ENCODE data around the gene API5. TPM values are rescaled to one million over a fixed set of nuclear protein-coding genes. Genes with fewer than 3 reads are reported as not detected.

Gene API5
- polyA plus RNA-seq, 1 of the 3 experiments (the other 2 are of a cell fraction), result 80.9 TPM

DNA sequence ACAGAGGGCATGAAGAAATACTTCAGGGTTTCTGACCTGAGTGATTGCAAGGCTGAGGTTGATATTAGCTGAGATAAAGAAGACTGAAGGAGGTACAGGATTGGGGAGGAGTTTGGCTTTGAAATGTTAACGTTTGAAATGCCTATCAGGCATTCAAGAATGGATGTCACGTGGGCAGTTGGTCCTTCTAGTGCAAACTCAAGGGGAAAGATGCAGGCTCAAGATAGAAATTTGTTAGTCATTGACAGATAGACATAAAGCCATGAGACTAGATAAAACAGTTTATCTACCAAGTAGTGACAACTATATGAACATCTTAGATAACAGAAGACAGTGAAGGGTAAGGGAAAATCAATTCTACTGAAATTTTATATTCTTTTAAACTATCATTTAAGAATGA, 70.0 kb downstream of the API5 start:
- Histone ChIP-seq H2AFZ (ENCODE audit: low read depth) (no peak overlapping the region), H3K4me3 (ENCODE audit: low read depth in 2 of 2, low read length in 1 of 2) (no peak overlapping the region), H3K9me2 (no peaks in the 10 kb centered on the region), H3K36me3 (replicated peaks in 1 of 2; ENCODE audit: control insufficient read depth in 1 of 2, insufficient read depth in 2 of 2, low read length in 1 of 2) (peaks cover 33 to 54% of the 10 kb centered on the region in 2 experiments), H3K9me3 (no peaks in the 10 kb centered on the region; the same call in 1 of the 2 replicates), H3K79me2 (ENCODE audit: insufficient read depth) (peaks cover 46% of the 10 kb centered on the region), H4K20me1 (ENCODE audit: insufficient read depth) (peaks cover 2% of the 10 kb centered on the region; the same call in 1 of the 2 replicates), H3K4me2 (no peak overlapping the region), H3K4me1 (ENCODE audit: control insufficient read depth in 1 of 2, insufficient read depth in 2 of 2, low read depth in 1 of 2, low read length in 1 of 2) (no peaks in the 10 kb centered on the region), H3K27me3 (ENCODE audit: insufficient read depth) (no peaks in the 10 kb centered on the region), H3F3A (replicated peaks; ENCODE audit: insufficient read depth) (peaks cover 4% of the 10 kb centered on the region), H3K9ac (no peak overlapping the region), H3K27ac (ENCODE audit: low read depth in 2 of 2, low read length in 1 of 2) (no peak overlapping the region)
- ChIA-PET CTCF (interaction anchor here (0.8 kb wide), 1 partner anchor 8 kb away, joined by 3 read pairs; no protein-coding TSS in a partner anchor), POLR2A (no interaction called here)
- 85% methylated on average over 2 of the region's 2 CpGs for WGBS (ENCODE audit: low lambda C conversion rate)
- no peak for DNase-seq
- TF ChIP-seq CHD2 (IDR thresholded peaks at IDR 0.05; ENCODE audit: low read length, partially characterized antibody) (no peak), FOSL2 (IDR thresholded peaks at IDR 0.05; ENCODE audit: borderline replicate concordance, low read depth) (no peak), TEAD4 (IDR thresholded peaks at IDR 0.05; ENCODE audit: borderline replicate concordance, insufficient read depth) (no peak), NFIC (IDR thresholded peaks at IDR 0.05; ENCODE audit: borderline replicate concordance) (no peak), MEF2A (IDR thresholded peaks at IDR 0.05; ENCODE audit: borderline replicate concordance, low read depth) (no peak), POLR2AphosphoS5 (IDR thresholded peaks at IDR 0.05; ENCODE audit: low read depth, low read length) (no peak), TAF1 (IDR thresholded peaks at IDR 0.05; ENCODE audit: borderline replicate concordance, low read depth, low read length) (no peak)
- TF ChIP-seq, protein P1, sequence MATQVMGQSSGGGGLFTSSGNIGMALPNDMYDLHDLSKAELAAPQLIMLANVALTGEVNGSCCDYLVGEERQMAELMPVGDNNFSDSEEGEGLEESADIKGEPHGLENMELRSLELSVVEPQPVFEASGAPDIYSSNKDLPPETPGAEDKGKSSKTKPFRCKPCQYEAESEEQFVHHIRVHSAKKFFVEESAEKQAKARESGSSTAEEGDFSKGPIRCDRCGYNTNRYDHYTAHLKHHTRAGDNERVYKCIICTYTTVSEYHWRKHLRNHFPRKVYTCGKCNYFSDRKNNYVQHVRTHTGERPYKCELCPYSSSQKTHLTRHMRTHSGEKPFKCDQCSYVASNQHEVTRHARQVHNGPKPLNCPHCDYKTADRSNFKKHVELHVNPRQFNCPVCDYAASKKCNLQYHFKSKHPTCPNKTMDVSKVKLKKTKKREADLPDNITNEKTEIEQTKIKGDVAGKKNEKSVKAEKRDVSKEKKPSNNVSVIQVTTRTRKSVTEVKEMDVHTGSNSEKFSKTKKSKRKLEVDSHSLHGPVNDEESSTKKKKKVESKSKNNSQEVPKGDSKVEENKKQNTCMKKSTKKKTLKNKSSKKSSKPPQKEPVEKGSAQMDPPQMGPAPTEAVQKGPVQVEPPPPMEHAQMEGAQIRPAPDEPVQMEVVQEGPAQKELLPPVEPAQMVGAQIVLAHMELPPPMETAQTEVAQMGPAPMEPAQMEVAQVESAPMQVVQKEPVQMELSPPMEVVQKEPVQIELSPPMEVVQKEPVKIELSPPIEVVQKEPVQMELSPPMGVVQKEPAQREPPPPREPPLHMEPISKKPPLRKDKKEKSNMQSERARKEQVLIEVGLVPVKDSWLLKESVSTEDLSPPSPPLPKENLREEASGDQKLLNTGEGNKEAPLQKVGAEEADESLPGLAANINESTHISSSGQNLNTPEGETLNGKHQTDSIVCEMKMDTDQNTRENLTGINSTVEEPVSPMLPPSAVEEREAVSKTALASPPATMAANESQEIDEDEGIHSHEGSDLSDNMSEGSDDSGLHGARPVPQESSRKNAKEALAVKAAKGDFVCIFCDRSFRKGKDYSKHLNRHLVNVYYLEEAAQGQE (IDR thresholded peaks at IDR 0.05; ENCODE audit: low read depth, low read length), result no peak
- TF ChIP-seq, protein P2, sequence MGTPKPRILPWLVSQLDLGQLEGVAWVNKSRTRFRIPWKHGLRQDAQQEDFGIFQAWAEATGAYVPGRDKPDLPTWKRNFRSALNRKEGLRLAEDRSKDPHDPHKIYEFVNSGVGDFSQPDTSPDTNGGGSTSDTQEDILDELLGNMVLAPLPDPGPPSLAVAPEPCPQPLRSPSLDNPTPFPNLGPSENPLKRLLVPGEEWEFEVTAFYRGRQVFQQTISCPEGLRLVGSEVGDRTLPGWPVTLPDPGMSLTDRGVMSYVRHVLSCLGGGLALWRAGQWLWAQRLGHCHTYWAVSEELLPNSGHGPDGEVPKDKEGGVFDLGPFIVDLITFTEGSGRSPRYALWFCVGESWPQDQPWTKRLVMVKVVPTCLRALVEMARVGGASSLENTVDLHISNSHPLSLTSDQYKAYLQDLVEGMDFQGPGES (IDR thresholded peaks at IDR 0.05; ENCODE audit: low read depth, low read length), result no peak
- TF ChIP-seq, protein P3, sequence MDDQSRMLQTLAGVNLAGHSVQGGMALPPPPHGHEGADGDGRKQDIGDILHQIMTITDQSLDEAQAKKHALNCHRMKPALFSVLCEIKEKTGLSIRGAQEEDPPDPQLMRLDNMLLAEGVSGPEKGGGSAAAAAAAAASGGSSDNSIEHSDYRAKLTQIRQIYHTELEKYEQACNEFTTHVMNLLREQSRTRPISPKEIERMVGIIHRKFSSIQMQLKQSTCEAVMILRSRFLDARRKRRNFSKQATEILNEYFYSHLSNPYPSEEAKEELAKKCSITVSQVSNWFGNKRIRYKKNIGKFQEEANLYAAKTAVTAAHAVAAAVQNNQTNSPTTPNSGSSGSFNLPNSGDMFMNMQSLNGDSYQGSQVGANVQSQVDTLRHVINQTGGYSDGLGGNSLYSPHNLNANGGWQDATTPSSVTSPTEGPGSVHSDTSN (IDR thresholded peaks at IDR 0.05), result no peak

DNA sequence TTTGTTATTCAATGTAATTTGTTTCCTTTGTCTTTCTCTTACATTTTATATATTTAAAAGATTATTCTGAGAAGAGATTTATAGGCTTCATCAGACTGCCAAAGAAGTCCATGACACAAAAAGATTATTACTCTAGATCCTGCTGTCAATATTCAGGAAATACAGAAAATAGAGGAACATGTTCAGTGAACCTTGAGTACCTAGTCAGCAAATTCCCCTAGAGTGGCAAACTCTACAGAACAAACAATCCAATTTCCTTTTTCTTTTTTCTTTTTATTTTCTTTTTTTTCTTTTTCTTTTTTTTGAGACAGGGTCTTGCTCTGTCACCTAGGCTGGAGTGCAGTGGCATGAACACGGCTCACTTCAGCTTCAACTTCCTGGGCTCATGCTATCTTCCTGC, 70.8 kb downstream of the API5 start:
- no peak for TF ChIP-seq POLR2AphosphoS5 (IDR thresholded peaks at IDR 0.05; ENCODE audit: low read depth, low read length)
- Histone ChIP-seq H3F3A (replicated peaks; ENCODE audit: insufficient read depth) (peaks cover 4% of the 10 kb centered on the region), H3K36me3 (replicated peaks in 1 of 2; ENCODE audit: control insufficient read depth in 1 of 2, insufficient read depth in 2 of 2, low read length in 1 of 2) (peaks cover 41 to 59% of the 10 kb centered on the region in 2 experiments), H3K4me2 (no peak overlapping the region), H4K20me1 (ENCODE audit: insufficient read depth) (no peaks in the 10 kb centered on the region; the same call in 1 of the 2 replicates), H3K4me3 (ENCODE audit: low read depth in 2 of 2, low read length in 1 of 2) (no peak overlapping the region), H3K9me3 (no peaks in the 10 kb centered on the region; the same call in 1 of the 2 replicates), H3K27ac (ENCODE audit: low read depth in 2 of 2, low read length in 1 of 2) (no peak overlapping the region), H3K4me1 (ENCODE audit: control insufficient read depth in 1 of 2, insufficient read depth in 2 of 2, low read depth in 1 of 2, low read length in 1 of 2) (no peaks in the 10 kb centered on the region), H2AFZ (ENCODE audit: low read depth) (no peak overlapping the region), H3K9me2 (no peaks in the 10 kb centered on the region), H3K27me3 (ENCODE audit: insufficient read depth) (no peaks in the 10 kb centered on the region), H3K9ac (no peak overlapping the region), H3K79me2 (ENCODE audit: insufficient read depth) (peaks cover 45% of the 10 kb centered on the region)
- POLR2A ChIA-PET, result interaction anchor here (0.7 kb wide), 1 partner anchor 1302 kb away, joined by 5 read pairs; no protein-coding TSS in a partner anchor
- no peak for DNase-seq
- WGBS (ENCODE audit: low lambda C conversion rate), result 100% methylated on average over 1 of the region's 1 CpG
- CTCF ChIA-PET, result no interaction called here
